NOMO-1 (cell line): Measurements from ENCODE around the gene TEX51.
A peak's percentile ranks its signal among the peaks of the same experiment; 100 is the strongest.

Experiments used
- DNase-seq, 2 experiments: peaks; one replicate each; lab custom pipeline; 2025; ENCODE audit not compliant: unreplicated experiment in 2 of 2; lab: John Stamatoyannopoulos, UW

Gene TEX51

GRCh38 chr2:126898636-126899035 is at the start of gene TEX51:
TSS of gene TEX51 (plus strand) at chr2:126898890. CDS start at chr2:126898919, 29 bp downstream.
- DNase-seq = no peak

DNA sequence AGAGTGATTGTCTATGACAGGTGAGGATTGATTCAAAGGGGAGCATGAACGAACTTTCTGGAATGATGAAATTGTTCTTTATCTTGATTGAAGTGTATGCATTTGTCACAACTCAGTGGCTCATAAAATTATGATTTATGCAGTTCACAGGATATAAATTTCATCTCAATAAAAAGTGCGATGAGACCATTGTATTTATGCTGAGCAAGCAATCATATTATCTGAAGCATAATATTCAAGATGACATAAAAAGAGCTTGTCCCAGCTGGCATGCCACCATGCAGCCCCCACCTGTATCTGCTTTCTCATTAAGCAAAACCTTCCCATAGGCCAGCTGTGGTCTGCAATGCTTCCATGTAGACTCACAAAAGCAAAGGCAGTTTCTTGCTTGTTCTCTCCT is 49.6 kb upstream of the TEX51 start:
- no peak for DNase-seq

DNA sequence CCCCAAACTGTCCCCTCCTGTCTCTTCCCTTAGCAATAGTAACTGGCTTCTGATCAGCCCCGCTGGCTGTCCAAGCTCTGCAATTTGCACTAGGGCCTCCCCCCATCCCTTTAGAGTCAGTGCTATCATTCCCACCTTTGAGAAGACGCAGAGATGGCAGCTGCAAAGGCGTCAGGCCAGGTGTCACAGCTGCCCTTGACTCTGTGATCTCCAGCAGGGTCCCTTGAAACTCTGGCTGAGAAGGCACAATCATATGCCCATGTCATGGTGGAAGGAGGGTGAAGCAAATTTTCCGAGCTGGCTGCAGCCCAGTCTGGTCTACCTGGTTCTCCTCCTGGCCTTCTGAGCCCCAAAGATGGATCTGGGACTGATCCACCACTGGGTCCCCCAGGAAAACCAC is 49.2 kb upstream of the TEX51 start:
- DNase-seq = no peak

DNA sequence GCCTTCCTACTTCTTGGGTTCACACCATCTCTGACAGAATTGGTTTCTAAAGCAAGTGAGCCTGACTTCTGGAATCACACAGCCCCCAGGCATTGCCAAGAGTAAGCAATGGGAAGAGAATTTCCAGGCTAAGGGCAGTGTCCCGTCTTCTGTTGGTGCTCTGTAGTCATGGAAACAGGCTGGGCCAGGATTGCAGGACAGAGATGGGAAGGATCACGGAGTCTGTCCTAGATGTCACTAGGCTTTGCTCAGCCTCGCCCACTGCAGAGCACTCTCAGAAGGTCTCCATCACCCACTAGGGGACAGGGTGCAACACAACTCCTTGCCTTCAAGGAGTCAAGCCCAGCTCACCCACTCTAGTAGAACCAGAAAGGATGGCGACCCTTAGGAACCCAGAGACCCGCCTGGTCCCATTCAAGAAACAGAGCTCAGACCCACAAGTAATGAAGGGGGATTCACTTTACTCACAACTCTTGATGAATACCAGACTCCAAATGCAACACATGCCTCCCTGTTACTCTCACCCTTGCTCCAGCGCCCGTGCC is 48.6 kb upstream of the TEX51 start:
- DNase-seq = no peak

DNA sequence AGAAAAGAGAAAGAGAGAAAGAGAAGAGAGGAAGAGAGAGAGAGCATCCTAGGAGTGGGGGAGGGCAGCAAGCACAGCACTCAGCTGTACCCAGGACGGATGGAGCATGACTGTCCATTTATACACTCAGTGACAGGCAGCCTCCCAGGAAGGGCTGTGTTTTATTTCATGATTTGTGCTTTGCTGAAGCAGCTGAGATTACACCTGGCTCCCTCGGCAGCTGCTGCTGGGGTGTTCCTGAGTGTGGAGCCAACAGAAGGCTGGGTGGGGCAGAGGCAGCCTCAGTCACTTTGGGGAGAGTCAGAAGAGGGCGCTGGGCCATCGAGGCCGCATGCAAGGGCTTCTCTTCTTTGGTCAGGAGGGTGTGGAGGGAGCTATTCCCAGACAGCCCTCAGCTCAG is 47.8 kb upstream of the TEX51 start:
- no peak for DNase-seq

- no peak for DNase-seq
Measured at GRCh38 chr2:126851756-126852155, 46.9 kb upstream of the TEX51 start.

DNA sequence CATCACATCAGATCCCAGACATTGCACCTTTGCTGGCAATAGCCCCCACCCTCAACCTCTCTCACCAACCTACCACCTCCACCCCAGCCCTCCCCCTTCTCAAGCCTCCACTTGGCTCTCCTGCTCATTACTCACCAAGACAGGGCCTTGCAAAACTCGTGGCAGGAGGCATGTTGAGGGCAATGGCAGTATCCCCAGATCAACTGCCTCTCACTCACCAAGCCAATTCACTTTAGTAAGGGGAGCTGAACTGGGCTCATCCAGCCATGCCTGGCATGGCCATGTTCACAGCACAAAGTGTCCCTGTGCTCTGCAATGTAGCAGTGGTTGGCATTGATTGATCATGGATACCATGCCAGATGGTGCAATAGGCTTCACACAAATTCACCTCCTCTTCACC is 46.3 kb upstream of the TEX51 start:
- DNase-seq = no peak

DNA sequence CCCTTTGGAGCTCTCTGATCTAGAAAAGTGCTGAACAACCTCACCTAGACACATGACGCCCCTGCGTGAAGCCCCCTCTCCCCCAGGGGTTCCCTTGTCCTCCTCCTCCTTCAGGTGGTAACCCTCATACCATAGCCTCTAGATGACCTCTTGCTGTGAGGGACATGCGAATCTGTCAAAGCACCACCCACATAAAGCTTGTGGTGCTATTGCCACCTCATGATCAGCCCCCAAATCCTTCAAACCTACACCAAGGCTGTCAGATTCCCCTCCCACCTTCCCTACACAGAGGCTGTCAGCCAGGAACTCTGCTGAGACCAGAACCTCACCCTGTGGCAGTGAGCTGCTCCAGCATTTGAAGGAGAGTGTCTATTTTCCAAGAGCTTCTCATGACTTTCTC is 43.1 kb upstream of the TEX51 start:
- DNase-seq = no peak

- DNase-seq = no peak
Measured at GRCh38 chr2:126856403-126856802, 42.3 kb upstream of the TEX51 start.

- no peak for DNase-seq
Measured at GRCh38 chr2:126857502-126857901, 41.2 kb upstream of the TEX51 start.

GRCh38 chr2:126858013-126858412 is 40.7 kb upstream of the TEX51 start:
- DNase-seq = no peak

GRCh38 chr2:126858436-126858835 is 40.3 kb upstream of the TEX51 start:
- DNase-seq = no peak

- DNase-seq = no peak
Measured at GRCh38 chr2:126858991-126859390, 39.7 kb upstream of the TEX51 start.

DNA sequence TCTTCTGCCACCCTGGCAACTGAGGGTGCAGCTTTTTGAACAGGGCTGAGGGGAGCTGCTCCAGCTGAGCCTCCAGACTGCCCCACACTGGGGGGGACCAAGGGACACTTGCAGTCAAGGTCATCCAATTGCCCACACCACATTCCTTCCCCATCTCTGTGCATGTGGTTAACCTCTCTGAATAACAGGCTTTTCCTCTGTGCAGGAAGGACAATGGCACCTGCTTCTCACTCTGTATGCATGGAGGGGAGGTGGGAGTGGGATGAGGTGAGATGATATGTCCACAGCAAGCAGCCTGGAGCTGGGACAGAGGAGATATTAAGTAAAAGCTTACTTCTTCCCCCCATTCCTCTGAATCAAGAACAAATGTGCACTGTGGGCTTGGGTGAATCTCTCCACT is 39.1 kb upstream of the TEX51 start:
- DNase-seq = no peak

DNA sequence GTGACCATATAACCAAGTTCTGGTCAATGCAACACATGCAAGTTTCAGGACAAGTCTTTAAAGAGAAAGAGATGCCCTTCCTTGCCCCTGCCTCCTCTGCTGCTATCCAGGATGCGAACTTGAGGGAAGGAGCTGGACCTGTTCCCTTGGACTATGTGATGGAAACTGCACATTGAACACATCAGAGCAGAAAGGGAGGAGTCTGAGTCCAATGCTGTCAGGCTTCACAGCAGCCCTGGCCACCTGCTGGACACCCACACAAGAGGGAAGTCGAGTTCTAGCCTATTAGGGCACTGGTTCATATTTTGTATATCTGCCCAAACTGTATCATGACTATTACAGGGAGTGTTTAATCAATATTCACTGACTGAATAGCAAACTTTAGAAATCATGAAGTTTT is 38.3 kb upstream of the TEX51 start:
- DNase-seq = no peak

GRCh38 chr2:126862730-126863129 is 36.0 kb upstream of the TEX51 start:
- peak in 1 of 2 experiments; percentile 50 for DNase-seq

- peak; percentile 85 to 89 for DNase-seq
Measured at GRCh38 chr2:126863336-126864015, 35.2 kb upstream of the TEX51 start.

DNA sequence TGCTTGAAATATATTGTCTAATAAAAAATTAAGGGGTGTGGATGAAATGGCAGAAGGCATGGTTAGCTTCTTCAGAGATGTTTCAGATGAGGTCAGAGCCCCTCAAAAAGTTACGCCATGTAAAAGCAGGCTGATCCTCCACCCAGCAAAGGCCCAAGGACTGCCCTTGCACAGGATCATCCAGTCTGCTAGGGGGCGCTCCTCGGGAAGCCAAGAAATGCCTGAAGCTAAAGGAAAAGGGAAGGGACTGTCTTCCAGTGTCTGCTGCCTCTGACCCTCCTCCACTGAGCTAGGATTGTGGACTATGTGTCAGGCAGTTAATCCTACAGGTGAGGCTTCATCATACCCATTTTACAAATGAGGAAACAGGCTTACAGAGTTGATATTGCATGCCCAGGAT is 33.8 kb upstream of the TEX51 start:
- DNase-seq = no peak

DNA sequence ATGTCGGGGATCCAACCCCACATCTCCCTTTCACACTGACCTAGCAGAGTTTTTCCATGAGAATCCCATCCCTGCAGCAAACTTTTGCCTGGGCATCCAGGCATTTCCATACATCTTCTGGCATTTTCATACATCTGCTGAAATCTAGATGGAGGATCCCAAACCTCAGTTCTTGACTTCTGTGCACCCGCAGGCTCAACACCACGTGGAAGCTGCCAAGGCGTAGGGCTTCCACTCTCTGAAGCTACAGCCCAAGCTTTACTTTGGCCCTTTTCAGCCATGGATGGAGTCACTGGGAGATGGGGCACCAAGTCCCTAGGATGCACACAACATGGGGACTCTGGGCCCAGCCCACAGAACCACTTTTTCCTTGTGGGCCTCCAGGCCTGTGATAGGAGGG is 32.2 kb upstream of the TEX51 start:
- DNase-seq = no peak

DNA sequence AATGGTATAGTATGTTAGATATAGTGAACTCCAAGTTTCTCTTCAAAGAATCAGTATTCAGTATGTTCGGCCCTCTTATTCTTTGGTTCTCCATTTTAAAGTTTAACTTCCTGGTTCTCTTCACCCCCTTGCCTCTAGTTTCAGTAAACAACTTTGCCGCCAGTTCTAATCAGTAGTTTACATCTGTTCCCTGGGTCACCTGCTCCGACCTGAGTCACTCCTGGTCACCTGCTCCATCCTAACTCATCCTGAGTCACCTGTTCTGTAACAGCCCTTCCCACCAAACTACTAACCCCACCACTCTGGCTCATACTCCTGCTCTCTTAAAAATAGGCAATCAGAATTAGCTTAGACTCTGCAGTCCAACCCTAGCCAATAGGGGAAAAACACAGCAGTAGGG is 23.7 kb upstream of the TEX51 start:
- DNase-seq = no peak

DNA sequence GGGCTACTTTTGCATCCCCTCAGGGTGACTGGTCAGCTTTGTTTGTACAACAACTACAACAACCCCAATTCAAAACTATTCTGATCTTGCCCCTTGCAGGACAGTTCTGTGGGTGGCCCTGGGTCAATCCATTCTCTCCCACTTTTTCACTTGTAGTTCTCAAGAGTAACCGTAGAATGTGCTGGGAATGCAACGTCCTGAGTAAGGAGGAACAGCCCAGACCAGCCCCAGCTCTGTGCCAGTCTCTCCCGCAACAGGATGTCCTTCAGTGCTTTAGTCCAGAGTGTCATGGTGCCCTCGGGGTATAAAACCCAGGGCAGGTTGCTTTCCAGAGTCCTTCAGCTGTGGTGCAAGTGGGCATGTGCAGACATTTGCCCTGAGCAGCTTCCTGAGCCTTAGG is 22.1 kb upstream of the TEX51 start:
- DNase-seq = no peak

GRCh38 chr2:126877041-126877440 is 21.6 kb upstream of the TEX51 start:
- no peak for DNase-seq
